Hepatocyte (in vitro differentiated cells): ENCODE measurements around the gene CLEC4D. TPM values are rescaled to one million over a fixed set of nuclear protein-coding genes. Genes with fewer than 3 reads are reported as not detected.

ENCODE experiments used
- DNase-seq: peaks from one replicate; pipeline ENCODE4 v3.0.0-alpha.2; 2016; ENCODE audit warnings: low spot score
- H2AFZ ChIP-seq: fragments of 200-600 bp; sonication (generic); 2 replicates; pipeline ENCODE4 v1.6.0; 2016; ENCODE audit warnings: antibody characterized with exemption, mild to moderate bottlenecking
- H3K27ac ChIP-seq: fragments of 200-600 bp; sonication (generic); 2 replicates; pipeline ENCODE4 v1.5.1; 2016; ENCODE audit warnings: mild to moderate bottlenecking
- H3K27me3 ChIP-seq: fragments of 200-600 bp; sonication (generic); 2 replicates; pipeline ENCODE4 v1.6.1; 2016
- H3K36me3 ChIP-seq: fragments of 200-600 bp; sonication (generic); replicated peaks from 2 replicates; pipeline ENCODE4 v1.5.1; 2016; ENCODE audit warnings: low read depth; ENCODE audit not compliant: insufficient read depth
- H3K4me1 ChIP-seq: fragments of 200-600 bp; sonication (generic); 2 replicates; pipeline ENCODE4 v1.5.1; 2016; ENCODE audit warnings: mild to moderate bottlenecking, moderate library complexity; ENCODE audit not compliant: insufficient read depth
- H3K4me2 ChIP-seq: fragments of 200-600 bp; sonication (generic); 2 replicates; pipeline ENCODE4 v1.6.0; 2016
- H3K4me3 ChIP-seq: fragments of 200-600 bp; sonication (generic); 2 replicates; pipeline ENCODE4 v1.5.1; 2016; ENCODE audit warnings: mild to moderate bottlenecking
- H3K79me2 ChIP-seq: fragments of 200-600 bp; sonication (generic); 2 replicates; pipeline ENCODE4 v1.6.0; 2017; ENCODE audit warnings: mild to moderate bottlenecking
- H3K9me2 ChIP-seq: fragments of 200-600 bp; sonication (generic); replicated peaks from 2 replicates; pipeline ENCODE4 v1.6.0; 2017; ENCODE audit warnings: mild to moderate bottlenecking; ENCODE audit not compliant: insufficient read depth
- H3K9me3 ChIP-seq: fragments of 200-600 bp; sonication (generic); 2 replicates; pipeline ENCODE4 v1.5.1; 2016; ENCODE audit warnings: low read depth, mild to moderate bottlenecking
- H4K20me1 ChIP-seq: fragments of 200-600 bp; sonication (generic); 2 replicates; pipeline ENCODE4 v1.6.0; 2016; ENCODE audit warnings: mild to moderate bottlenecking; ENCODE audit not compliant: insufficient read depth, poor library complexity, severe bottlenecking
- EZH2 ChIP-seq: fragments of 200-600 bp; sonication (generic); IDR thresholded peaks from 2 replicates; pipeline ENCODE4 v1.6.1; 2016; ENCODE audit warnings: antibody characterized with exemption, mild to moderate bottlenecking, borderline replicate concordance
- EZH2phosphoT487 ChIP-seq: fragments of 200-600 bp; sonication (generic); IDR thresholded peaks from one replicate; pipeline ENCODE4 v1.6.1; 2018; ENCODE audit warnings: antibody characterized with exemption, mild to moderate bottlenecking, low read depth, moderate library complexity; ENCODE audit not compliant: unreplicated experiment, severe bottlenecking
- WGBS: methylation state at CpG from one replicate; pipeline ENCODE4 v1.1.6; 2016; ENCODE audit warnings: low lambda C conversion rate; ENCODE audit errors: missing lambda C conversion rate; 5-methylcytosine and 5-hydroxymethylcytosine counted together
- polyA plus RNA-seq: library from polyadenylated mRNA; unstranded; fragments of >200 nt; fragmentation: Nextera tagmentation; extraction: Ambion mirVana; gene quantifications from 2 replicates; pipeline ENCODE4 v1.2.1, GENCODE V29; 2016
- total RNA-seq: library from RNA; depleted of rRNA; stranded (reverse); fragments of >200 nt; gene quantifications from 2 replicates; pipeline ENCODE4 v1.2.3, GENCODE V29; 2014
- TF ChIP-seq, protein P1 (sequence below): fragments of 200-600 bp; sonication (generic); IDR thresholded peaks from 2 replicates; pipeline ENCODE4 v1.5.1; 2016; ENCODE audit warnings: antibody characterized with exemption, mild to moderate bottlenecking; ENCODE audit not compliant: poor library complexity

Gene CLEC4D
- total and polyA plus RNA-seq, 2 experiments from 2014 or later, result 0.10 TPM; not detected in 1

DNA sequence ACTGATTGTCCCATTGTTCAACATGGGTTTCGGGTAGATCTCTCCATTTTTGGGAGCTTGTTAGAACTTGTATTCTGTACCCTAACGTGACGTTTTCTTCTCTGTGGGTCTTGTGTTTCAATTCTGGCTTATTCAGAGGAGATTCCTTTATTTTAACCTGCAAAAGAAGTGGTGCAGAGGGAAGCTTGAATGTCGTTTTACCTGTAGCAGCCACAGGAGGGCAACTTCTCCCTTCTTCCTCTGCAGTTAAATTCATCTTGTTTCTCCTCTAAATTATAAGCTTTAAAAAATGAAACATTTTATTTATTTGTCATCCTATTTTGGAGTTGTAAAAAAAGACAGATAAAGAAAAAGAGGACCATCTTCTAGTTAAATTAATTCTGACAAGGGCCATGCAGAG is 13.7 kb upstream of the CLEC4D start:
- Histone ChIP-seq H3K27ac (no peak overlapping the region), H3K4me2 (no peak overlapping the region), H3K9me3 (no peaks in the 10 kb centered on the region), H3K27me3 (no peaks in the 10 kb centered on the region), H3K9me2 (no peaks in the 10 kb centered on the region), H4K20me1 (no peaks in the 10 kb centered on the region), H3K79me2 (no peaks in the 10 kb centered on the region), H2AFZ (no peak overlapping the region), H3K4me1 (no peaks in the 10 kb centered on the region), H3K36me3 (no peaks in the 10 kb centered on the region), H3K4me3 (no peak overlapping the region)
- WGBS, result 43% methylated on average over 4 of the region's 4 CpGs
- TF ChIP-seq, protein P1, sequence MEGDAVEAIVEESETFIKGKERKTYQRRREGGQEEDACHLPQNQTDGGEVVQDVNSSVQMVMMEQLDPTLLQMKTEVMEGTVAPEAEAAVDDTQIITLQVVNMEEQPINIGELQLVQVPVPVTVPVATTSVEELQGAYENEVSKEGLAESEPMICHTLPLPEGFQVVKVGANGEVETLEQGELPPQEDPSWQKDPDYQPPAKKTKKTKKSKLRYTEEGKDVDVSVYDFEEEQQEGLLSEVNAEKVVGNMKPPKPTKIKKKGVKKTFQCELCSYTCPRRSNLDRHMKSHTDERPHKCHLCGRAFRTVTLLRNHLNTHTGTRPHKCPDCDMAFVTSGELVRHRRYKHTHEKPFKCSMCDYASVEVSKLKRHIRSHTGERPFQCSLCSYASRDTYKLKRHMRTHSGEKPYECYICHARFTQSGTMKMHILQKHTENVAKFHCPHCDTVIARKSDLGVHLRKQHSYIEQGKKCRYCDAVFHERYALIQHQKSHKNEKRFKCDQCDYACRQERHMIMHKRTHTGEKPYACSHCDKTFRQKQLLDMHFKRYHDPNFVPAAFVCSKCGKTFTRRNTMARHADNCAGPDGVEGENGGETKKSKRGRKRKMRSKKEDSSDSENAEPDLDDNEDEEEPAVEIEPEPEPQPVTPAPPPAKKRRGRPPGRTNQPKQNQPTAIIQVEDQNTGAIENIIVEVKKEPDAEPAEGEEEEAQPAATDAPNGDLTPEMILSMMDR, result peak; percentile 11
- TF ChIP-seq EZH2phosphoT487, result no peak
- no peak for DNase-seq

DNA sequence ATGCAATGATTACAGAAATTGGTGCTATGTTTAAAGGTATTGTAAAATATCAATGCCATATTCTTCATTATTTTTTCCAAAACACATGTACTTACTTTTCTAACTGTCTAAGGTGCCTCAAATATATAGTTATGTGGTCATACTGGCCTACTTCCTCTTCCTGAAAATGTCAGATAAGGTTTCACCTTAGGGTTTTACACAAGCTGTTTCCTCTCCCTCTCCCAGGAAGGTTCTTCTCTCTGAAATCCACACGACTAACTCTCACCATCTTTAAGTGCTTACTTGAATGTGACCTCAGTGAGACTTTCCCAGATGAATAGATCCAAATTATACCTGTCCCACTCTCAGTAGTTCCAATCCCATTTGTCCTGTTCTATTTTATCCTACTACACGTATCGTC is 11.6 kb upstream of the CLEC4D start:
- Histone ChIP-seq H3K9me3 (no peaks in the 10 kb centered on the region), H3K4me1 (no peaks in the 10 kb centered on the region), H2AFZ (no peak overlapping the region)

DNA sequence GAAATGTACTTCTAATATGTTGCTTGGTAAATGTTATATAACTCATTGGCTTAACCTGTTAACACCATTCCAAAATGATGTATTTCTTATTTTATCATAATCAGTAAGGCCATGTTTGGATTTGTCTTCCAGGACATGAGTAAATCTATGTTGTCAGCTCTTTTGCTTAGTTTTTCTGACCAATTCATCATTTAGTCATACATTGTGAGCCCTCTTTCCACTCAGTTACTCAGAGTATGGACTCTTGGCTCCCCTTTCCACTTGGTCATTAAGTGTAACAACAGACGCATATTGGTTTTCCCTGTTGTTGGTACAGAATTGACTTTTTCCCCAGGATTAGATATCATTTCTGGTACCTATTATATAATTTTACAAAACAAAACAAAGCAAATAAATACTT is 9.0 kb upstream of the CLEC4D start:
- TF ChIP-seq, protein P1, result no peak
- TF ChIP-seq EZH2phosphoT487, result no peak
- no peak for TF ChIP-seq EZH2
- Histone ChIP-seq H3K9me3 (no peaks in the 10 kb centered on the region), H3K27me3 (no peaks in the 10 kb centered on the region), H3K36me3 (no peaks in the 10 kb centered on the region), H3K4me2 (no peak overlapping the region), H3K27ac (no peak overlapping the region), H2AFZ (no peak overlapping the region), H4K20me1 (no peaks in the 10 kb centered on the region), H3K79me2 (no peaks in the 10 kb centered on the region), H3K9me2 (no peaks in the 10 kb centered on the region), H3K4me3 (no peak overlapping the region), H3K4me1 (no peaks in the 10 kb centered on the region)
- no peak for DNase-seq
- 87% methylated on average over 1 of the region's 1 CpG for WGBS

More for the DNA sequence above, 11.6 kb upstream of the CLEC4D start:
- H3K36me3 ChIP-seq, result no peaks in the 10 kb centered on the region
- DNase-seq, result no peak
- no peaks in the 10 kb centered on the region for H3K9me2 ChIP-seq
- TF ChIP-seq EZH2 (no peak), EZH2phosphoT487 (no peak)
- TF ChIP-seq, protein P1, result no peak
- H3K4me2 ChIP-seq, result no peak overlapping the region
- H3K27me3 ChIP-seq, result no peaks in the 10 kb centered on the region
- no peaks in the 10 kb centered on the region for H4K20me1 ChIP-seq
- H3K4me3 ChIP-seq, result no peak overlapping the region
- H3K27ac ChIP-seq, result no peak overlapping the region
- WGBS, result 76% methylated on average over 3 of the region's 3 CpGs
- no peaks in the 10 kb centered on the region for H3K79me2 ChIP-seq

DNA sequence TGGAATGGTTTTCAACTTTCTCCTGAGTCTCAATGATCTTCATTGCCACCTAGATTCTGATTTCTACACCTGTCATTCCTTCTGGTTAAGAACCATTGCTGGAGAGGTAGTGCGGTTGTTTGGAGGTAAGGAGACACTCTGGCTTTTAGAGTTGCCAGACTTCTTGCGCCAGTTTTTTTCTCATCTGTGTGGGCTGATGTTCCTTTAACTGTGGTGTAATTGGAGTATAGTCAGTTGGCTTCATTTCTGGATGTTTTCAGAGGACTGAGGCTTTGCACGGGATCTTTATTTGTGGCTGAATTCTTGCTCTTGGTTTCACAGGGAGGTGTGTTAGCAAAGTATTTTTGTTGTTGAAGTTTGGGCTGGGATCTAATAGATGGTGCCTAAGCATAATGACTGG is 5.7 kb upstream of the CLEC4D start:
- H3K9me3 ChIP-seq, result no peaks in the 10 kb centered on the region
- no peak overlapping the region for H2AFZ ChIP-seq
- TF ChIP-seq, protein P1, result no peak
- TF ChIP-seq EZH2 (no peak), EZH2phosphoT487 (no peak)
- H3K9me2 ChIP-seq, result no peaks in the 10 kb centered on the region
- H4K20me1 ChIP-seq, result no peaks in the 10 kb centered on the region
- no peak overlapping the region for H3K27ac ChIP-seq
- no peaks in the 10 kb centered on the region for H3K27me3 ChIP-seq
- no peaks in the 10 kb centered on the region for H3K79me2 ChIP-seq
- H3K4me2 ChIP-seq, result no peak overlapping the region
- H3K4me1 ChIP-seq, result no peaks in the 10 kb centered on the region
- no peak for DNase-seq
- no peaks in the 10 kb centered on the region for H3K36me3 ChIP-seq
- no peak overlapping the region for H3K4me3 ChIP-seq
- 92% methylated on average over 3 of the region's 3 CpGs for WGBS
